GM23338 (cell line): ENCODE data around the gene SLC13A5. TPM values are rescaled to one million over a fixed set of nuclear protein-coding genes. Genes with fewer than 3 reads are reported as not detected.

ENCODE experiments used
- ATAC-seq: fragments of 200-7000 bp; cut with Tn5 transposase; 3 replicates; pipeline ENCODE4 v1.9.1; 2020
- DNase-seq: peaks from one replicate; pipeline ENCODE4 v3.0.0-alpha.2; 2015; ENCODE audit warnings: low spot score
- H2AFZ ChIP-seq: fragments of 200-600 bp; sonication (generic); 2 replicates; pipeline ENCODE4 v1.8.0; 2016; ENCODE audit warnings: antibody characterized with exemption, mild to moderate bottlenecking, moderate library complexity
- H3F3A ChIP-seq: fragments of 200-600 bp; sonication (generic); replicated peaks from 2 replicates; pipeline ENCODE4 v1.8.0; 2017; ENCODE audit warnings: antibody characterized with exemption, mixed run types, low read depth
- H3K27ac ChIP-seq: fragments of 200-600 bp; sonication (generic); 2 replicates; pipeline ENCODE4 v1.6.1; 2016; ENCODE audit warnings: low read depth
- H3K27me3 ChIP-seq: fragments of 200-600 bp; sonication (generic); 2 replicates; pipeline ENCODE4 v1.8.0; 2016; ENCODE audit warnings: mild to moderate bottlenecking, mixed run types, moderate library complexity; ENCODE audit not compliant: insufficient read depth
- H3K36me3 ChIP-seq: fragments of 200-600 bp; sonication (generic); 2 replicates; pipeline ENCODE4 v1.8.0; 2016; ENCODE audit warnings: mild to moderate bottlenecking; ENCODE audit not compliant: insufficient read depth
- H3K4me1 ChIP-seq: fragments of 200-600 bp; sonication (generic); 2 replicates; pipeline ENCODE4 v1.8.0; 2016; ENCODE audit warnings: mild to moderate bottlenecking, moderate library complexity; ENCODE audit not compliant: insufficient read depth
- H3K4me2 ChIP-seq: fragments of 200-600 bp; sonication (generic); 2 replicates; pipeline ENCODE4 v1.7.1; 2017; ENCODE audit warnings: mixed run types
- H3K4me3 ChIP-seq: fragments of 200-600 bp; sonication (generic); 2 replicates; pipeline ENCODE4 v1.6.1; 2016; ENCODE audit warnings: mixed run types
- H3K79me2 ChIP-seq: fragments of 200-600 bp; sonication (generic); replicated peaks from 2 replicates; pipeline ENCODE4 v1.8.0; 2017; ENCODE audit warnings: mild to moderate bottlenecking; ENCODE audit not compliant: insufficient read depth
- H3K9me2 ChIP-seq: fragments of 200-600 bp; sonication (generic); 2 replicates; pipeline ENCODE4 v1.8.0; 2017; ENCODE audit not compliant: insufficient read depth
- H4K20me1 ChIP-seq: fragments of 200-600 bp; sonication (generic); replicated peaks from 2 replicates; pipeline ENCODE4 v1.8.0; 2017; ENCODE audit warnings: mild to moderate bottlenecking; ENCODE audit not compliant: insufficient read depth
- H3K27ac Mint-ChIP-seq: 2 replicates; pipeline ENCODE4 v1.8.0; 2020; ENCODE audit warnings: inconsistent platforms, mild to moderate bottlenecking, moderate library complexity, mixed read lengths
- H3K27me3 Mint-ChIP-seq: 3 replicates; pipeline ENCODE4 v1.8.0; 2022; ENCODE audit warnings: low read depth, mild to moderate bottlenecking, moderate library complexity, mixed read lengths, inconsistent platforms; ENCODE audit not compliant: insufficient read depth, poor library complexity
- H3K36me3 Mint-ChIP-seq: 3 replicates; pipeline ENCODE4 v1.8.0; 2021; ENCODE audit warnings: low read depth, mild to moderate bottlenecking, inconsistent platforms, moderate library complexity, mixed read lengths
- H3K4me1 Mint-ChIP-seq: 3 replicates; pipeline ENCODE4 v1.8.0; 2020; ENCODE audit warnings: mild to moderate bottlenecking, inconsistent platforms, mixed read lengths
- H3K4me3 Mint-ChIP-seq: 3 replicates; pipeline ENCODE4 v1.8.0; 2021; ENCODE audit warnings: moderate library complexity, mild to moderate bottlenecking, inconsistent platforms, mixed read lengths
- H3K9me3 Mint-ChIP-seq: 3 replicates; pipeline ENCODE4 v1.8.0; 2020; ENCODE audit warnings: moderate library complexity, mild to moderate bottlenecking, inconsistent platforms, mixed read lengths
- CREB1 ChIP-seq: fragments of 250-450 bp; sonication (Bioruptor Pico); IDR thresholded peaks from 2 replicates; pipeline ENCODE4 v1.5.0; 2020; ENCODE audit warnings: low read depth, mild to moderate bottlenecking, moderate library complexity
- CTCF ChIP-seq, 2 experiments: fragments of 200-600 bp in 1 of 2; sonication (generic) in 1 of 2; conservative IDR thresholded peaks; 2 replicates each; pipeline versions ENCODE4 v1.5.1 to v1.6.1; 2016 to 2017; ENCODE audit warnings: antibody characterized with exemption in 2 of 2, low read depth in 2 of 2, mild to moderate bottlenecking in 2 of 2, moderate library complexity in 1 of 2
- ETS1 ChIP-seq: IDR thresholded peaks from 2 replicates; pipeline ENCODE4 v1.6.1; 2016; ENCODE audit warnings: antibody characterized with exemption
- EZH2 ChIP-seq: fragments of 200-600 bp; sonication (generic); IDR thresholded peaks from one replicate; pipeline ENCODE4 v1.8.0; 2017; ENCODE audit warnings: antibody characterized with exemption, mild to moderate bottlenecking, low read depth; ENCODE audit not compliant: unreplicated experiment
- EZH2phosphoT487 ChIP-seq: fragments of 200-600 bp; sonication (generic); IDR thresholded peaks from one replicate; pipeline ENCODE4 v1.8.1; 2018; ENCODE audit warnings: antibody characterized with exemption; ENCODE audit not compliant: unreplicated experiment
- JUNB ChIP-seq: IDR thresholded peaks from one replicate; pipeline ENCODE4 v1.6.1; 2016; ENCODE audit warnings: antibody characterized with exemption; ENCODE audit not compliant: unreplicated experiment
- NANOG ChIP-seq: IDR thresholded peaks from 2 replicates; pipeline ENCODE4 v1.6.1; 2016; ENCODE audit warnings: antibody characterized with exemption, borderline replicate concordance
- POLR2AphosphoS5 ChIP-seq: IDR thresholded peaks from 2 replicates; pipeline ENCODE4 v1.6.1; 2016; ENCODE audit warnings: antibody characterized with exemption, low read depth
- REST ChIP-seq: IDR thresholded peaks from one replicate; pipeline ENCODE4 v1.6.1; 2018; ENCODE audit warnings: antibody characterized with exemption; ENCODE audit not compliant: unreplicated experiment
- STAT1 ChIP-seq: IDR thresholded peaks from one replicate; pipeline ENCODE4 v1.6.1; 2016; ENCODE audit warnings: antibody characterized with exemption; ENCODE audit not compliant: unreplicated experiment
- ZNF114 ChIP-seq: fragments of 250-450 bp; sonication (Bioruptor Pico); IDR thresholded peaks from 2 replicates; pipeline ENCODE4 v1.5.0; 2020; ENCODE audit warnings: mild to moderate bottlenecking, moderate library complexity
- ZNF331 ChIP-seq: fragments of 250-450 bp; sonication (Bioruptor Pico); IDR thresholded peaks from 2 replicates; pipeline ENCODE4 v1.5.0; 2020; ENCODE audit warnings: low read depth, mild to moderate bottlenecking, moderate library complexity
- ZNF462 ChIP-seq: fragments of 250-450 bp; sonication (Bioruptor Pico); IDR thresholded peaks from 2 replicates; pipeline ENCODE4 v1.5.0; 2020; ENCODE audit warnings: mild to moderate bottlenecking, moderate library complexity
- polyA plus RNA-seq: library from polyadenylated mRNA; unstranded; fragments of >200 nt; fragmentation: Nextera tagmentation; extraction: Ambion mirVana; gene quantifications from 2 replicates; pipeline ENCODE4 v1.2.1, GENCODE V29; 2016
- total RNA-seq: library from RNA; depleted of rRNA; stranded (reverse); fragments of >200 nt; shearing (Covaris generic); gene quantifications from 2 replicates; pipeline ENCODE4 v1.2.3, GENCODE V29; 2014

The SLC13A5 gene
- total and polyA plus RNA-seq, 2 experiments from 2014 or later = 1.2 to 2.3 TPM

- TF ChIP-seq EZH2phosphoT487 (no peak), ETS1 (no peak), NANOG (no peak), CREB1 (no peak), ZNF114 (no peak), REST (no peak), STAT1 (no peak), JUNB (no peak), POLR2AphosphoS5 (no peak), ZNF331 (CRISPR knock-in tag) (no peak), ZNF462 (no peak), EZH2 (no peak), CTCF (conservative IDR thresholded peaks at IDR 0.05; ENCODE audit: low read depth in 2 of 2) (no peak)
These were observed 44.6 kb upstream of the SLC13A5 start for GRCh38 chr17:6757747-6758146.

More at GRCh38 chr17:6757747-6758146, 44.6 kb upstream of the SLC13A5 start:
- H2AFZ ChIP-seq = no peak overlapping the region
- ATAC-seq (no peak), DNase-seq (no peak)
- H3K4me3 ChIP-seq = no peak overlapping the region
- no peaks in the 10 kb centered on the region for H3F3A ChIP-seq
- no peaks in the 10 kb centered on the region for H4K20me1 ChIP-seq
- H3K4me1 ChIP-seq = peaks cover 13% of the 10 kb centered on the region
- no peaks in the 10 kb centered on the region for H3K27me3 ChIP-seq
- peaks cover 21% of the 10 kb centered on the region for H3K4me1 Mint-ChIP-seq
- H3K27ac ChIP-seq = no peak overlapping the region
- H3K9me3 Mint-ChIP-seq = no peaks in the 10 kb centered on the region
- peaks cover 16% of the 10 kb centered on the region for H3K27me3 Mint-ChIP-seq
- no peaks in the 10 kb centered on the region for H3K36me3 ChIP-seq
- no peak overlapping the region for H3K4me3 Mint-ChIP-seq
- H3K36me3 Mint-ChIP-seq = no peaks in the 10 kb centered on the region
- H3K4me2 ChIP-seq = no peak overlapping the region
- no peaks in the 10 kb centered on the region for H3K9me2 ChIP-seq
- no peak overlapping the region for H3K27ac Mint-ChIP-seq
- H3K79me2 ChIP-seq = no peaks in the 10 kb centered on the region
